BJ (cell line): ENCODE results near the gene UBE3C. TPM values are rescaled to one million over a fixed set of nuclear protein-coding genes. Genes with fewer than 3 reads are reported as not detected.

Source experiments
- CTCF ChIA-PET: fragments of 350-600 bp; formaldehyde crosslinking; extraction: SDS; loops from one replicate; lab custom pipeline; 2021; ENCODE audit warnings: antibody characterized with exemption, inconsistent platforms; lab: Yijun Ruan, JAX
- POLR2A ChIA-PET: fragments of 300-600 bp; sonication (Branson Sonifier 250); formaldehyde crosslinking; extraction: SDS; loops from one replicate; lab custom pipeline; 2021; ENCODE audit warnings: antibody characterized with exemption; lab: Charles Lee
- DNase-seq: peaks from one replicate; pipeline ENCODE4 v3.0.0-alpha.2; 2011; ENCODE audit warnings: low read depth
- H3K27me3 ChIP-seq: 2 replicates; pipeline ENCODE4 v1.6.0; 2011; ENCODE audit warnings: low read length; ENCODE audit not compliant: control insufficient read depth, insufficient read depth
- H3K36me3 ChIP-seq: 2 replicates; pipeline ENCODE4 v1.5.1; 2011; ENCODE audit warnings: low read length; ENCODE audit not compliant: control insufficient read depth, insufficient read depth
- H3K4me3 ChIP-seq: 2 replicates; pipeline ENCODE4 v1.5.1; 2011; ENCODE audit warnings: low read depth, mild to moderate bottlenecking, control low read depth, low read length
- polyA plus RNA-seq: library from polyadenylated mRNA; depleted of rRNA; stranded (reverse); fragments of >200 nt; gene quantifications from 2 replicates; pipeline ENCODE4 v1.2.3, GENCODE V29; 2011
- TF ChIP-seq, protein P1 (sequence below): IDR thresholded peaks from 2 replicates; pipeline ENCODE4 v1.5.1; 2011; ENCODE audit warnings: low read depth, mild to moderate bottlenecking, control low read depth, inconsistent platforms, low read length, moderate library complexity; ENCODE audit not compliant: insufficient read depth

UBE3C gene
- polyA plus RNA-seq, 1 experiment = 50.0 TPM

DNA sequence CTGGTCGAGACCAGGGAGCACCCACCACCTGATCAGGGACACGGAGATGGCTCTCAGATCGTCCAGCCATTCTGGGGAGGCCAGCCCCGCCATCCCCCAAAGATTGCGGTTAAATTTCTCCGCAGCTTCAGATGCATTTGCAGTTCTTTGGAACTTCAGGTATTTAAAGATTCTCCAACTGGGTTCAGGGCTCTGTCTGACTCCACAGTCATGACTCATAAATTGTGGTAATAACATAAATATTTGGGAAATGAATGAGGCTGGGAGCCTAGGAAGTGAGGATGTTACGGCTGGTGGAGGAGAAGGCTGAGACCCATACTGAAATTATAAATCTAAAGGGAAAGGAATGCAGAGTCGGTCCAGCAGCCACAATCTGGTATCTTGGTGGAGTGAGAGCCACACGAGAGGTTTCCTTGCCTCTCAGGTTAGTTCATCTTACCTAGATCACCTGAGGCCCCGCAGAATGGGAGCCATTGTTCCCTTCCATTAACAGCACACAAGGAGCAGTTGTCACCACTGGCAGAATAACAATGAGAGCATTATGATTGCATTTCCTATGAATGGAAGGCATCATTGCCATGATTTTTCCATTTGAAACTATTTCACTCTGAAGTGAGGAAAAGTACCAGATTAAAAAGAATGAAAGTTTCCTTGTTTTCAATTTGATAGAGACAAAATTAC lies 171.4 kb downstream of the UBE3C start:
- no peaks in the 10 kb centered on the region for H3K27me3 ChIP-seq
- ChIA-PET CTCF (interaction anchor here (2.5 kb wide), 1 partner anchor 37 kb away, joined by 6 read pairs; no protein-coding TSS in a partner anchor), POLR2A (interaction anchor here (0.5 kb wide), 1 partner anchor 35 kb away, joined by 6 read pairs; no protein-coding TSS in a partner anchor)
- H3K4me3 ChIP-seq = no peak overlapping the region
- H3K36me3 ChIP-seq = no peaks in the 10 kb centered on the region
- DNase-seq = peak; percentile 94
- TF ChIP-seq, protein P1, sequence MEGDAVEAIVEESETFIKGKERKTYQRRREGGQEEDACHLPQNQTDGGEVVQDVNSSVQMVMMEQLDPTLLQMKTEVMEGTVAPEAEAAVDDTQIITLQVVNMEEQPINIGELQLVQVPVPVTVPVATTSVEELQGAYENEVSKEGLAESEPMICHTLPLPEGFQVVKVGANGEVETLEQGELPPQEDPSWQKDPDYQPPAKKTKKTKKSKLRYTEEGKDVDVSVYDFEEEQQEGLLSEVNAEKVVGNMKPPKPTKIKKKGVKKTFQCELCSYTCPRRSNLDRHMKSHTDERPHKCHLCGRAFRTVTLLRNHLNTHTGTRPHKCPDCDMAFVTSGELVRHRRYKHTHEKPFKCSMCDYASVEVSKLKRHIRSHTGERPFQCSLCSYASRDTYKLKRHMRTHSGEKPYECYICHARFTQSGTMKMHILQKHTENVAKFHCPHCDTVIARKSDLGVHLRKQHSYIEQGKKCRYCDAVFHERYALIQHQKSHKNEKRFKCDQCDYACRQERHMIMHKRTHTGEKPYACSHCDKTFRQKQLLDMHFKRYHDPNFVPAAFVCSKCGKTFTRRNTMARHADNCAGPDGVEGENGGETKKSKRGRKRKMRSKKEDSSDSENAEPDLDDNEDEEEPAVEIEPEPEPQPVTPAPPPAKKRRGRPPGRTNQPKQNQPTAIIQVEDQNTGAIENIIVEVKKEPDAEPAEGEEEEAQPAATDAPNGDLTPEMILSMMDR = no peak

DNA sequence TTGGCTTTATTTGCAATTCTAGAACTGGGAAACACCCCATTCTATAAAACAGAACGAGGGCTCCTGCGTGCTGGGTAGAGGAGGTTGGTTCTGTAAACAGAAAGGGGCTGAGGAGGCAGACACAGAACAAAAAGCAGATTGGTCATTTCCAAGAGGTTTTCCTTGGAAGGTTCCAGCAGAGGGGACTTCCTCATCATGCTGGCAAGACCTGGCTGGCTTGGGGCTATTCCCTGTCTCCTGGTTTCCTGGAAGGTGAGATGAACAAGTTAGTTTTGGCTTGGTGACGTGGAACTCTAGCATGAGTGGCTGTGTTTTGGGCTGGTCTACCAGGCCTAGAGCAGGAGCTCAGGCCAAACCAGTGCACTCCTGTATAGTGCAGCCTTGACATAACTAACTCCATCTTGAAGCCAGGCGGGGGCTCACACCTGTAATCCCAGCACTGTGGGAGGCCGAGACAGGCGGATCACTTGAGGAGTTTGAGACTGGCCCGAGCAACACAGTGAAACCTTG lies 172.0 kb downstream of the UBE3C start:
- no peak for DNase-seq
- TF ChIP-seq, protein P1 = no peak
- Histone ChIP-seq H3K4me3 (no peak overlapping the region), H3K36me3 (no peaks in the 10 kb centered on the region), H3K27me3 (no peaks in the 10 kb centered on the region)
- CTCF ChIA-PET = interaction anchor here (1.7 kb wide), 1 partner anchor 24 kb away, joined by 5 read pairs; no protein-coding TSS in a partner anchor
- POLR2A ChIA-PET = no interaction called here

DNA sequence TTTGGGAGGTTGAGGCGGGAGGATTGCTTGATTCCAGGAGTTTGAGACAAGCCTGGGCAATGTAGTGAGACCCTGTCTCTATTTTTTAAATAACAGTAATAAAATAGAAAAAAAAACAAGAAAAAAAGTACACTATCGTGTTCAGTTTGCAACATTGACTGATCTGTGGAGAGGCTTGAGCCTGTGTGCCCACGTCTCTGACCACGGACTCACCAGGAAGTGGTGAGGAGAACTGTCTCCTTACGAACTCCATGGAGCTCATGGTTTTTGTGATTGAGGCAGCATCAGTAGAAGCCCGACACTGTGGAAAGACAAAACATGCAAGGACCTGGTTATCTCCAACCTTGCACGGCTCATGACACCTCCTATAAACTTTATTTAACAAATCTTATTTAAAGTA lies 174.2 kb downstream of the UBE3C start:
- no peak for DNase-seq
- CTCF ChIA-PET = interaction anchor here (0.9 to 1.8 kb wide), 2 partner anchors 15 to 39 kb away, joined by 3 to 5 read pairs; no protein-coding TSS in a partner anchor
- no peaks in the 10 kb centered on the region for H3K36me3 ChIP-seq
- H3K4me3 ChIP-seq = no peak overlapping the region
- TF ChIP-seq, protein P1 = no peak
- no peaks in the 10 kb centered on the region for H3K27me3 ChIP-seq
- POLR2A ChIA-PET = no interaction called here

DNA sequence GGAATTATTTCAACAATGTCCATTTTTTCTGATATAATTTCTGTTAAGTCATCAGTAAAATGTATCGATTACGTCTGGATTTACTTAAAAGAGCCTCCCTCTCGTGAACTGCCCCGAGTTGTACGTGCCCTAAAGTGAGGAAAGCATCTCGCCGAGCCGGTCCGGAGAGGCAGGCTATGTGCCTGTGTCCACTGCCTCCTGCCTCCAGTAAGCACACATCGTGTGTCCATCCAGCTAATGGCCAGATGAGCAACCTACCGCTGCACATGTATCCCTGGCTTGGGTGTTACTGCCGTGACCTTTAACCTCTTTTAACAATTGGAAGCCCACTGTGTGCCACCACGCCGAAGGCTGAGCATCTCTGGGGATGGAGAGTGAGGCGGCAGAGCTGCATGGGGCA lies 174.9 kb downstream of the UBE3C start:
- no peak for DNase-seq
- Histone ChIP-seq H3K4me3 (no peak overlapping the region), H3K27me3 (no peaks in the 10 kb centered on the region), H3K36me3 (no peaks in the 10 kb centered on the region)
- TF ChIP-seq, protein P1 = no peak
- POLR2A ChIA-PET = no interaction called here
- CTCF ChIA-PET = interaction anchor here (1.8 kb wide), 1 partner anchor 14 kb away, joined by 5 read pairs; no protein-coding TSS in a partner anchor

DNA sequence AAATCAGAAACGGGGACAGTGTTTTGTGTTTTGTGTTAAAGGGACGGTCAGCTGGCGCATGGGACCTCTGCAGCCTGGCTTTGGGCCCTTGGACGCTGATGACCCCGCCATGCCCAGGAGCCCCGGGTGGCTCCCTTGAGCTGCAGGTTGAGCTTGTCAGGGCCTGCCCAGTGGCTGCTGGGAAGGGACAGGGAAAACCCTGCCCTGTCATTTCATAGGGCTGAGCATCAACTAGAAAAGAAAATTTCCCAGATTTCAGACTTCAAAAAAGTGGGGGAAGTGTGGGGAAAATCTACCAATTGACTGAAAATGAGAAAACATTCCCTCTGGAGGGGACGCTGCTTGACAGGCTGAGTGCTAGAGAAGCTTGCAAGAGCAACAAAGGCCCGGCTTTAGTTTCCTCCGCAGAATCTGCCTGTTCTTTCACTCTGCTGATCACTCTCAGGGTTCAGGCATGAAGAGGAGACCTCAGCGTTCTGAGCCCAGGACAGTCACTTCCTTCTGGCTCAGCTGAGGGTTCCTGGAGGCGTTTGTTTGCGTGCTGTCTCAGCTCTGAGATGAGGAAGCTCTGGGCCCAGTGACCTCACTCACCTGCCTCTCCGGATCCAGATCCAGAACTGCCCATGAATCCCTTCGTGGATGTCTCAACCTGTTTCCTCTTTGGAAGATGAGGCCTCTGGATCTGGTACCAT lies 179.4 kb downstream of the UBE3C start:
- CTCF ChIA-PET = interaction anchor here (1.5 kb wide), 1 partner anchor 21 kb away, joined by 6 read pairs; no protein-coding TSS in a partner anchor
- Histone ChIP-seq H3K27me3 (no peaks in the 10 kb centered on the region), H3K36me3 (no peaks in the 10 kb centered on the region), H3K4me3 (no peak overlapping the region)
- no peak for DNase-seq
- POLR2A ChIA-PET = no interaction called here
- TF ChIP-seq, protein P1 = no peak
